ENCODE data around the gene OR10G6. TPM values are rescaled to one million over a fixed set of nuclear protein-coding genes. Genes with fewer than 3 reads are reported as not detected.

The OR10G6 gene, protein sequence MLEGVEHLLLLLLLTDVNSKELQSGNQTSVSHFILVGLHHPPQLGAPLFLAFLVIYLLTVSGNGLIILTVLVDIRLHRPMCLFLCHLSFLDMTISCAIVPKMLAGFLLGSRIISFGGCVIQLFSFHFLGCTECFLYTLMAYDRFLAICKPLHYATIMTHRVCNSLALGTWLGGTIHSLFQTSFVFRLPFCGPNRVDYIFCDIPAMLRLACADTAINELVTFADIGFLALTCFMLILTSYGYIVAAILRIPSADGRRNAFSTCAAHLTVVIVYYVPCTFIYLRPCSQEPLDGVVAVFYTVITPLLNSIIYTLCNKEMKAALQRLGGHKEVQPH
- total RNA-seq (2014; rRNA removed; shearing (Covaris generic)) (not detected in 2 replicates), polyA plus RNA-seq (2016; fragmentation: Nextera tagmentation; extraction: Ambion mirVana) (not detected in 2 replicates)
- long read RNA-seq: 0 reads

DNA sequence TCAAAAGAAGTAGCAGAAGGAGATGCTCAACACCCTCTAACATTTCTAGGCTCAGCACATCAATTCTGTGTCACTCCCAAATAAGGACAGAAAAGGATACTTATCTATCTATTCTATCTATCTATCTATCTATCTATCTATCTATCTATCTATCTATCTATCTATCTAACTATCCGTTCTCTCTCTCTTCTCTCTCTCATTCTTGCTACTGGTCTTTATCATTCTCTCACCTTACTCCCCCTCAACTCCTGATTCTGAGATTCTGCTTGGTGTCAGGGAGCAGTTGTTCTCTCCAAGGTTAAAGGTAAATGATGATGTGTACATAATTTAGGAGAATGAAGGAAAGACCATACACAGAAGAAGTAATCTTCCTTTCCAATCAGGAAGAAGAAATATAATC is at the start of gene OR10G6:
OR10G6 (minus strand) TSS at position 43 of the 400 bp plus-strand sequence; CDS start at position 43, 0 bp downstream.
- Histone ChIP-seq H3K36me3 (ENCODE audit: insufficient read depth) (no peaks in the 10 kb centered on the region), H3K4me2 (no peak within 1 kb of the TSS), H3F3A (replicated peaks; ENCODE audit: low read depth) (no peaks in the 10 kb centered on the region), H4K20me1 (replicated peaks; ENCODE audit: insufficient read depth) (no peaks in the 10 kb centered on the region), H3K4me1 (ENCODE audit: insufficient read depth) (no peaks in the 10 kb centered on the region), H2AFZ (no peak within 1 kb of the TSS), H3K27ac (ENCODE audit: low read depth) (no peak within 1 kb of the TSS), H3K27me3 (ENCODE audit: insufficient read depth) (no peaks in the 10 kb centered on the region), H3K9me2 (ENCODE audit: insufficient read depth) (0 out of 2 replicates have a peak, but pooled peaks cover 4% of the 10 kb centered on the region), H3K79me2 (replicated peaks; ENCODE audit: insufficient read depth) (no peaks in the 10 kb centered on the region), H3K4me3 (no peak within 1 kb of the TSS)
- Mint-ChIP-seq H3K27ac (no peak within 1 kb of the TSS), H3K9me3 (no peaks in the 10 kb centered on the region; the same call in 2 of the 3 replicates), H3K4me3 (no peak within 1 kb of the TSS), H3K36me3 (ENCODE audit: low read depth) (no peaks in the 10 kb centered on the region), H3K4me1 (no peaks in the 10 kb centered on the region; the same call in 2 of the 3 replicates), H3K27me3 (ENCODE audit: insufficient read depth, low read depth, poor library complexity) (peaks cover 2% of the 10 kb centered on the region)
- ATAC-seq: no peak
- DNase-seq (ENCODE audit: low spot score): no peak
- TF ChIP-seq JUNB (IDR thresholded peaks at IDR 0.05; ENCODE audit: unreplicated experiment) (no peak), CREB1 (CRISPR knock-in tag; IDR thresholded peaks at IDR 0.05; ENCODE audit: low read depth) (no peak), STAT1 (IDR thresholded peaks at IDR 0.05; ENCODE audit: unreplicated experiment) (no peak), ZNF462 (CRISPR knock-in tag; IDR thresholded peaks at IDR 0.05) (no peak), POLR2AphosphoS5 (IDR thresholded peaks at IDR 0.05; ENCODE audit: low read depth) (no peak), EZH2 (IDR thresholded peaks at IDR 0.05; ENCODE audit: low read depth, unreplicated experiment) (no peak), ETS1 (IDR thresholded peaks at IDR 0.05) (no peak), NANOG (IDR thresholded peaks at IDR 0.05; ENCODE audit: borderline replicate concordance) (no peak), ZNF114 (CRISPR knock-in tag; IDR thresholded peaks at IDR 0.05) (no peak), ZNF331 (CRISPR knock-in tag; IDR thresholded peaks at IDR 0.05; ENCODE audit: low read depth) (no peak)
- TF ChIP-seq, protein P1, sequence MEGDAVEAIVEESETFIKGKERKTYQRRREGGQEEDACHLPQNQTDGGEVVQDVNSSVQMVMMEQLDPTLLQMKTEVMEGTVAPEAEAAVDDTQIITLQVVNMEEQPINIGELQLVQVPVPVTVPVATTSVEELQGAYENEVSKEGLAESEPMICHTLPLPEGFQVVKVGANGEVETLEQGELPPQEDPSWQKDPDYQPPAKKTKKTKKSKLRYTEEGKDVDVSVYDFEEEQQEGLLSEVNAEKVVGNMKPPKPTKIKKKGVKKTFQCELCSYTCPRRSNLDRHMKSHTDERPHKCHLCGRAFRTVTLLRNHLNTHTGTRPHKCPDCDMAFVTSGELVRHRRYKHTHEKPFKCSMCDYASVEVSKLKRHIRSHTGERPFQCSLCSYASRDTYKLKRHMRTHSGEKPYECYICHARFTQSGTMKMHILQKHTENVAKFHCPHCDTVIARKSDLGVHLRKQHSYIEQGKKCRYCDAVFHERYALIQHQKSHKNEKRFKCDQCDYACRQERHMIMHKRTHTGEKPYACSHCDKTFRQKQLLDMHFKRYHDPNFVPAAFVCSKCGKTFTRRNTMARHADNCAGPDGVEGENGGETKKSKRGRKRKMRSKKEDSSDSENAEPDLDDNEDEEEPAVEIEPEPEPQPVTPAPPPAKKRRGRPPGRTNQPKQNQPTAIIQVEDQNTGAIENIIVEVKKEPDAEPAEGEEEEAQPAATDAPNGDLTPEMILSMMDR (conservative IDR thresholded peaks at IDR 0.05; ENCODE audit: low read depth in 2 of 2): no peak
